Lower lobe of right lung (tissue), 2 donors: ENCODE data around the gene KPTN. TPM values are rescaled to one million over a fixed set of nuclear protein-coding genes. Genes with fewer than 3 reads are reported as not detected.

Experiments used
- ATAC-seq, 2 donors: fragments of 200-7000 bp; cut with Tn5 transposase; one replicate each; pipeline ENCODE4 v1.9.1; 2020 to 2022; ENCODE audit warnings: mild to moderate bottlenecking in 2 of 2, moderate library complexity in 2 of 2
- DNase-seq: peaks from one replicate; pipeline ENCODE4 v3.0.0-alpha.2; 2020
- H3K27ac ChIP-seq: fragments of 200-600 bp; one replicate; pipeline ENCODE4 v1.8.0; 2022
- H3K27me3 ChIP-seq: fragments of 200-600 bp; one replicate; pipeline ENCODE4 v1.8.0; 2022; ENCODE audit warnings: low read depth
- H3K36me3 ChIP-seq: fragments of 200-600 bp; one replicate; pipeline ENCODE4 v1.8.0; 2022; ENCODE audit warnings: mild to moderate bottlenecking
- H3K4me1 ChIP-seq: fragments of 200-600 bp; one replicate; pipeline ENCODE4 v1.8.0; 2022
- H3K4me3 ChIP-seq: fragments of 200-600 bp; one replicate; pipeline ENCODE4 v1.8.0; 2022; ENCODE audit warnings: mild to moderate bottlenecking
- H3K9me3 ChIP-seq: fragments of 200-600 bp; one replicate; pipeline ENCODE4 v1.8.0; 2022
- intact Hi-C: fragments of 100-400 bp; cut with DNase I; formaldehyde crosslinking; loops from one replicate; pipeline ENCODE4 v1.11.0; 2022
- total RNA-seq: library from RNA; stranded (reverse); fragmentation: NEBNext Ultra II Directional; extraction: Animal tissue kit (Norgen Biotek cat#: 25700); gene quantifications from one replicate; pipeline ENCODE4 v1.2.1, GENCODE V29; 2021
- TF ChIP-seq, protein P1 (sequence below): fragments of 200-600 bp; IDR thresholded peaks from one replicate; pipeline ENCODE4 v1.8.0; 2022; ENCODE audit warnings: antibody characterized with exemption, mild to moderate bottlenecking
- donor health status: DM: no; HTN: yes; CAD: no; lungs with severe emphysema.

The KPTN gene
- total RNA-seq, 1 donor from 2014 or later = 14.5 TPM

DNA sequence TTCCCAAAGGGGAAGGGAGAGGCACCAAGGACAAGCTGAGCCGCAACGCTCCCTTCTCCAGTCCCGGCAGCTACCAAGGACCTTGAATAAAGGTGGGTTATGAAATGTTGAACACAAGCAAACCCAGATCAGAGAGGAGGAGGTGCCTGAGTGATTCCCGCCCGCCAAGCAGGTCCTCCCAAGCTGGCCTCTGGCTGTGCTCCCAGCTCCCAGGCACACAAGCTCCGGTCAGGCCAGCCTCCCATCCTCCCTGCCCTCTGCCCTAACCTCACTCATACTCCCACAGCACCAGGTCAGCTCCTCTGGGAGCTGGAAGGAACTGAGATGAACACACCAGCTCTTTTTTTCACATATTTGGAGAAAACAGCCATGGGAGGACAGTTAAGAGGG is 27.1 kb upstream of the KPTN start:
- ATAC-seq (no peak), DNase-seq (no peak)
- Histone ChIP-seq H3K36me3 (peaks cover 11% of the 10 kb centered on the region), H3K4me1 (peaks cover 85% of the 10 kb centered on the region), H3K4me3 (peak overlapping the region; percentile 96), H3K27ac (peak overlapping the region; percentile 71), H3K27me3 (no peaks in the 10 kb centered on the region), H3K9me3 (no peaks in the 10 kb centered on the region)
- intact Hi-C loops = no loop called here
- TF ChIP-seq, protein P1, sequence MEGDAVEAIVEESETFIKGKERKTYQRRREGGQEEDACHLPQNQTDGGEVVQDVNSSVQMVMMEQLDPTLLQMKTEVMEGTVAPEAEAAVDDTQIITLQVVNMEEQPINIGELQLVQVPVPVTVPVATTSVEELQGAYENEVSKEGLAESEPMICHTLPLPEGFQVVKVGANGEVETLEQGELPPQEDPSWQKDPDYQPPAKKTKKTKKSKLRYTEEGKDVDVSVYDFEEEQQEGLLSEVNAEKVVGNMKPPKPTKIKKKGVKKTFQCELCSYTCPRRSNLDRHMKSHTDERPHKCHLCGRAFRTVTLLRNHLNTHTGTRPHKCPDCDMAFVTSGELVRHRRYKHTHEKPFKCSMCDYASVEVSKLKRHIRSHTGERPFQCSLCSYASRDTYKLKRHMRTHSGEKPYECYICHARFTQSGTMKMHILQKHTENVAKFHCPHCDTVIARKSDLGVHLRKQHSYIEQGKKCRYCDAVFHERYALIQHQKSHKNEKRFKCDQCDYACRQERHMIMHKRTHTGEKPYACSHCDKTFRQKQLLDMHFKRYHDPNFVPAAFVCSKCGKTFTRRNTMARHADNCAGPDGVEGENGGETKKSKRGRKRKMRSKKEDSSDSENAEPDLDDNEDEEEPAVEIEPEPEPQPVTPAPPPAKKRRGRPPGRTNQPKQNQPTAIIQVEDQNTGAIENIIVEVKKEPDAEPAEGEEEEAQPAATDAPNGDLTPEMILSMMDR = no peak

GRCh38 chr19:47510516-47511127 is 26.6 kb upstream of the KPTN start:
- DNase-seq = no peak
- TF ChIP-seq, protein P1 = no peak
- Histone ChIP-seq H3K27ac (no peak overlapping the region), H3K9me3 (no peaks in the 10 kb centered on the region), H3K27me3 (no peaks in the 10 kb centered on the region), H3K4me3 (no peak overlapping the region), H3K4me1 (peaks cover 82% of the 10 kb centered on the region), H3K36me3 (peaks cover 16% of the 10 kb centered on the region)
- no peak for ATAC-seq
- intact Hi-C loops = no loop called here

DNA sequence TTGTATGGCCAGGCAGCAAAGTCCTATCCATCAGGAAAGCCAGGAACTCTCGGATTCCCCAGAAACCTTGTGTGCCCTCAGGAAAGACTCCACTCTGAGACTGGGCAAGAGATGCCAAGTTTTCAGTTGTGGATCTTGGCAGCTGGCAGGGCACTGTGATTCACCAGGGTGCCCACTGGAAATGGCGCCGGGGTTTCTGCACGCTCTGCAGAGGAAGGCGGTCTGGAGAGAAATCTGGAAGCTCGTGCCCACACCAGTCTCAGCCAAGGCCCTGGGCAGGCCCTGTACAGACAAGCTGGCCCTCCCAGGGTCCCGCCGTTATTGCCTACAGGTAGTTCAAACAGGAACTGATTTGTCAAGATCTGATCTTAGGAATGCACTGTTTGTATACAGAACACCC is 26.0 kb upstream of the KPTN start:
- peaks cover 81% of the 10 kb centered on the region for H3K4me1 ChIP-seq
- TF ChIP-seq, protein P1 = no peak
- H3K9me3 ChIP-seq = no peaks in the 10 kb centered on the region
- peaks cover 23% of the 10 kb centered on the region for H3K36me3 ChIP-seq
- ATAC-seq (no peak), DNase-seq (no peak)
- H3K27ac ChIP-seq = no peak overlapping the region
- no peaks in the 10 kb centered on the region for H3K27me3 ChIP-seq
- intact Hi-C loops = no loop called here
- no peak overlapping the region for H3K4me3 ChIP-seq

- ATAC-seq (no peak), DNase-seq (no peak)
- peaks cover 81% of the 10 kb centered on the region for H3K4me1 ChIP-seq
- TF ChIP-seq, protein P1 = no peak
- no peak overlapping the region for H3K4me3 ChIP-seq
- peaks cover 26% of the 10 kb centered on the region for H3K36me3 ChIP-seq
- H3K9me3 ChIP-seq = no peaks in the 10 kb centered on the region
- no peaks in the 10 kb centered on the region for H3K27me3 ChIP-seq
- H3K27ac ChIP-seq = no peak overlapping the region
- intact Hi-C loops = no loop called here
These were observed 25.3 kb upstream of the KPTN start for GRCh38 chr19:47509170-47509847.

GRCh38 chr19:47508721-47509120 is 24.7 kb upstream of the KPTN start:
- TF ChIP-seq, protein P1 = no peak
- H3K4me3 ChIP-seq = no peak overlapping the region
- DNase-seq (no peak), ATAC-seq (no peak)
- peaks cover 31% of the 10 kb centered on the region for H3K36me3 ChIP-seq
- H3K27me3 ChIP-seq = no peaks in the 10 kb centered on the region
- H3K9me3 ChIP-seq = no peaks in the 10 kb centered on the region
- peaks cover 77% of the 10 kb centered on the region for H3K4me1 ChIP-seq
- intact Hi-C loops = no loop called here
- H3K27ac ChIP-seq = no peak overlapping the region
